ENCODE results near the gene APBB1. TPM values are rescaled to one million over a fixed set of nuclear protein-coding genes. Genes with fewer than 3 reads are reported as not detected.
"Not testable (repeated sequence)": the region's sequence is repeated elsewhere in the genome, so short reads cannot be mapped to it uniquely, and the experiment has no call there.

Gene APBB1
- total and polyA plus RNA-seq, 2 experiments from 2014 or later: 188 to 193 TPM

- TF ChIP-seq, protein P1, sequence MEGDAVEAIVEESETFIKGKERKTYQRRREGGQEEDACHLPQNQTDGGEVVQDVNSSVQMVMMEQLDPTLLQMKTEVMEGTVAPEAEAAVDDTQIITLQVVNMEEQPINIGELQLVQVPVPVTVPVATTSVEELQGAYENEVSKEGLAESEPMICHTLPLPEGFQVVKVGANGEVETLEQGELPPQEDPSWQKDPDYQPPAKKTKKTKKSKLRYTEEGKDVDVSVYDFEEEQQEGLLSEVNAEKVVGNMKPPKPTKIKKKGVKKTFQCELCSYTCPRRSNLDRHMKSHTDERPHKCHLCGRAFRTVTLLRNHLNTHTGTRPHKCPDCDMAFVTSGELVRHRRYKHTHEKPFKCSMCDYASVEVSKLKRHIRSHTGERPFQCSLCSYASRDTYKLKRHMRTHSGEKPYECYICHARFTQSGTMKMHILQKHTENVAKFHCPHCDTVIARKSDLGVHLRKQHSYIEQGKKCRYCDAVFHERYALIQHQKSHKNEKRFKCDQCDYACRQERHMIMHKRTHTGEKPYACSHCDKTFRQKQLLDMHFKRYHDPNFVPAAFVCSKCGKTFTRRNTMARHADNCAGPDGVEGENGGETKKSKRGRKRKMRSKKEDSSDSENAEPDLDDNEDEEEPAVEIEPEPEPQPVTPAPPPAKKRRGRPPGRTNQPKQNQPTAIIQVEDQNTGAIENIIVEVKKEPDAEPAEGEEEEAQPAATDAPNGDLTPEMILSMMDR (IDR thresholded peaks at IDR 0.05; ENCODE audit: low read depth, low read length): no peak
- no peaks in the 10 kb centered on the region for H3K9me3 ChIP-seq (ENCODE audit: low read depth)
- H3K4me3 ChIP-seq: no peak overlapping the region
- no peaks in the 10 kb centered on the region for H3K27me3 ChIP-seq
- no peak overlapping the region for H3K27ac ChIP-seq
- H3K4me1 ChIP-seq (ENCODE audit: low read depth): no peaks in the 10 kb centered on the region
- peaks cover 4% of the 10 kb centered on the region for H3K36me3 ChIP-seq
- DNase-seq (ENCODE audit: low read depth in 1 of 2, low spot score in 1 of 2): peak in 1 of 2 donors; percentile 61
Observed at GRCh38 chr11:6397636-6398035, 21.3 kb downstream of the APBB1 start.

DNA sequence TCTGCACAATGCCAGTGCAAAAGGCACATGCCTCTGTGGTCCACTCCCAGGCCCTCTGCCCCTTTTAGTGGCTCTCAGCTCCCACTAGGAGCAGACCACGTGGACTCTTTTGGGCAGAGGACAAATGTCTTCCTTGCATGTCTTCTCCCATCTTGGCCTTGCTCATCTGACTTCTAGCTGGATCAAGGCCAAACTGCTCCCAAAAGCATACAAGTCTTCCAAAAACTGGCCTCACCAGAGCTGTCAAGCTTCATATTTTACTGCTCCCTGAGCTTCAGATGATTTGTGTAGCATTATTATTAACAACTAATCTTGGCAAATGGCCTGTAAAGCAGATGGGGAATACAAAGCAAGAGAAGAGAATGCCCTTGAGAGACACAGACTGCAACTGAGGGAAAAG, 21.7 kb downstream of the APBB1 start:
- H3K36me3 ChIP-seq: peaks cover 4% of the 10 kb centered on the region
- H3K27ac ChIP-seq: no peak overlapping the region
- TF ChIP-seq, protein P1 (IDR thresholded peaks at IDR 0.05; ENCODE audit: low read depth, low read length): no peak
- DNase-seq (ENCODE audit: low read depth in 1 of 2, low spot score in 1 of 2): peak in 1 of 2 donors; percentile 39
- H3K27me3 ChIP-seq: no peaks in the 10 kb centered on the region
- no peaks in the 10 kb centered on the region for H3K4me1 ChIP-seq (ENCODE audit: low read depth)
- H3K4me3 ChIP-seq: no peak overlapping the region
- H3K9me3 ChIP-seq (ENCODE audit: low read depth): no peaks in the 10 kb centered on the region

DNA sequence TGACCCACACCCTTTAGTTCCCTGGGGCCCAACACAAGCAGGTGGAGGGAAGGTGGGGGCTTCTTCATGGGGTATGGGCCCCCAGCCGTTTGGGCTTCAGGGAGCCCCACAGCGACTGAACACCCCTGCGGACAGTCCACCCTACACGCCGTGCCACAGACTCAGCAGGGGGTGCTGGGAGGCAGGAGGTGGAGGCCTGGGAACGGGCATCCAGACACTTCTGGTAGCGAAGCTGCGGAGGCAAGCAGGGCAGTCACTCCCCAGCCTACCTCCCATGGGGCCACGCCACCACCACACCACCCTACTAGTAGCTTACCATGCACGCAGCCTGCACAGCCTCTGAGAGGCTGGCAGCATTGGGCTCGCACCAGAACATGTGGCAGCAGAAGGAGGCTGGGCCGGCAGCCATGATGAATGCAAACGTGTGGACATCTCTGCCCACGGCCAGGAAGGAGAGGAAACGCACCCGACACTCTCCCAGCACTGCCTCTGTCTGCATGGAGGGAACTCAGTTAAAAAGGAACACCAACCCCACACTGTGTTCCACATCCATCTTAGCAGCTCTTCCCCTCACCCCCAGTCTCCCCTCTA, 23.3 kb downstream of the APBB1 start:
- TF ChIP-seq, protein P1 (IDR thresholded peaks at IDR 0.05; ENCODE audit: low read depth, low read length): no peak
- Histone ChIP-seq H3K36me3 (no peaks in the 10 kb centered on the region), H3K27me3 (no peaks in the 10 kb centered on the region), H3K27ac (peak overlapping the region; percentile 23), H3K4me3 (no peak overlapping the region), H3K4me1 (ENCODE audit: low read depth) (peaks cover 5% of the 10 kb centered on the region), H3K9me3 (ENCODE audit: low read depth) (no peaks in the 10 kb centered on the region)
- no peak for DNase-seq (ENCODE audit: low read depth in 1 of 2, low spot score in 1 of 2)

- H3K4me1 ChIP-seq (ENCODE audit: low read depth): peaks cover 12% of the 10 kb centered on the region
- DNase-seq (ENCODE audit: low read depth in 1 of 2, low spot score in 1 of 2): no peak
- TF ChIP-seq, protein P1 (IDR thresholded peaks at IDR 0.05; ENCODE audit: low read depth, low read length): no peak
- no peak overlapping the region for H3K4me3 ChIP-seq
- H3K27me3 ChIP-seq: no peaks in the 10 kb centered on the region
- no peaks in the 10 kb centered on the region for H3K36me3 ChIP-seq
- no peaks in the 10 kb centered on the region for H3K9me3 ChIP-seq (ENCODE audit: low read depth)
- no peak overlapping the region for H3K27ac ChIP-seq
Observed at GRCh38 chr11:6393989-6394670, 24.8 kb downstream of the APBB1 start.

GRCh38 chr11:6392251-6392650, 26.6 kb downstream of the APBB1 start:
- H3K4me3 ChIP-seq; H3K27me3 ChIP-seq; H3K9me3 ChIP-seq (ENCODE audit: low read depth); H3K27ac ChIP-seq; DNase-seq (ENCODE audit: low read depth in 1 of 2, low spot score in 1 of 2); H3K36me3 ChIP-seq: not testable (repeated sequence)
- H3K4me1 ChIP-seq (ENCODE audit: low read depth): peaks cover 13% of the 10 kb centered on the region

DNA sequence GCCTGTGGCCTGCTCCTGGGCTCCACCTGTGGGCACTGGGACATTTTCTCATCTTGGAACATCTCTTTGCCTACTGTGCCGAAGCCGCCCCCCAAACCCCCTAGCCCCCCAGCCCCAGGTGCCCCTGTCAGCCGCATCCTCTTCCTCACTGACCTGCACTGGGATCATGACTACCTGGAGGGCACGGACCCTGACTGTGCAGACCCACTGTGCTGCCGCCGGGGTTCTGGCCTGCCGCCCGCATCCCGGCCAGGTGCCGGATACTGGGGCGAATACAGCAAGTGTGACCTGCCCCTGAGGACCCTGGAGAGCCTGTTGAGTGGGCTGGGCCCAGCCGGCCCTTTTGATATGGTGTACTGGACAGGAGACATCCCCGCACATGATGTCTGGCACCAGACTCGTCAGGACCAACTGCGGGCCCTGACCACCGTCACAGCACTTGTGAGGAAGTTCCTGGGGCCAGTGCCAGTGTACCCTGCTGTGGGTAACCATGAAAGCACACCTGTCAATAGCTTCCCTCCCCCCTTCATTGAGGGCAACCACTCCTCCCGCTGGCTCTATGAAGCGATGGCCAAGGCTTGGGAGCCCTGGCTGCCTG, 27.3 kb downstream of the APBB1 start:
- no peak for DNase-seq (ENCODE audit: low read depth in 1 of 2, low spot score in 1 of 2)
- peaks cover 13% of the 10 kb centered on the region for H3K4me1 ChIP-seq (ENCODE audit: low read depth)
- H3K36me3 ChIP-seq: no peaks in the 10 kb centered on the region
- H3K9me3 ChIP-seq (ENCODE audit: low read depth): no peaks in the 10 kb centered on the region
- TF ChIP-seq, protein P1 (IDR thresholded peaks at IDR 0.05; ENCODE audit: low read depth, low read length): no peak
- H3K27me3 ChIP-seq: no peaks in the 10 kb centered on the region
- no peak overlapping the region for H3K4me3 ChIP-seq
- no peak overlapping the region for H3K27ac ChIP-seq
